ENCODE data around the gene SEC16A. TPM values are rescaled to one million over a fixed set of nuclear protein-coding genes. Genes with fewer than 3 reads are reported as not detected.

The SEC16A gene
- total RNA-seq, 4 donors from 2014 or later: 35.5 to 71.0 (median 50.5) TPM

DNA sequence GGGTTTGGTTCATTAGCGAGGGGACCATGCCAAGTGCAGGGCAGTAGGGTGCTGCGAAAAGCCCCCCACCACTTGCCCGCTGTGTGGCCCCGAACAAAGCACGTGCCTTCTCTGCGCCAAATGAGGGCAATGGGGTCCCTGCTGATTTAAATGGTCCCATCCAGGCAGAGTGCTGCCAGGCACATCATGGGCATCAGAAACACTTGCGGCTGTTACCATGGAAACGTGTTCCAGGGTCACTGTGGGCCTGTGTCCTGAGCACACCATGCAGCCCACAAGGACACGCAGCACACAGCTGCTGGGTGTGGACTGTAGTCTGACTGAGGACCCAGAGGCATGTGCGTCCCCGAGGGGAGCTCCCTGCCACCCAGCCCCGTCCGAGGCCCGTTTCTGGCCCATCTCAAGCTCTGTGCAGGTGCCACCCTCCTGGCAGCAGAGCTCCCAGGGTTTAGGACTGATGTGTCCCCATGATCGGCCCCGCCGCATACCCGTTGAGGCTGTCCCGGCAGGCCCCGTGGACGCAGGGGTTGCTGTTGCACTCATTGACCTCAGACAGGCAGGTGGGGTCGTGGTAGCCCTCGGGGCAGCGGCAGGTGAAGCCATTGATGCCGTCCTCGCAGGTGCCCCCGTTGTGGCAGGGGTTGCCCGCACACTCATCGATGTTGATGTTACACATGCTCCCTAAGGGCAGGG is 31.3 kb upstream of the SEC16A start:
- no peak for TF ChIP-seq POLR2A (IDR thresholded peaks at IDR 0.05)
- TF ChIP-seq, protein P1, sequence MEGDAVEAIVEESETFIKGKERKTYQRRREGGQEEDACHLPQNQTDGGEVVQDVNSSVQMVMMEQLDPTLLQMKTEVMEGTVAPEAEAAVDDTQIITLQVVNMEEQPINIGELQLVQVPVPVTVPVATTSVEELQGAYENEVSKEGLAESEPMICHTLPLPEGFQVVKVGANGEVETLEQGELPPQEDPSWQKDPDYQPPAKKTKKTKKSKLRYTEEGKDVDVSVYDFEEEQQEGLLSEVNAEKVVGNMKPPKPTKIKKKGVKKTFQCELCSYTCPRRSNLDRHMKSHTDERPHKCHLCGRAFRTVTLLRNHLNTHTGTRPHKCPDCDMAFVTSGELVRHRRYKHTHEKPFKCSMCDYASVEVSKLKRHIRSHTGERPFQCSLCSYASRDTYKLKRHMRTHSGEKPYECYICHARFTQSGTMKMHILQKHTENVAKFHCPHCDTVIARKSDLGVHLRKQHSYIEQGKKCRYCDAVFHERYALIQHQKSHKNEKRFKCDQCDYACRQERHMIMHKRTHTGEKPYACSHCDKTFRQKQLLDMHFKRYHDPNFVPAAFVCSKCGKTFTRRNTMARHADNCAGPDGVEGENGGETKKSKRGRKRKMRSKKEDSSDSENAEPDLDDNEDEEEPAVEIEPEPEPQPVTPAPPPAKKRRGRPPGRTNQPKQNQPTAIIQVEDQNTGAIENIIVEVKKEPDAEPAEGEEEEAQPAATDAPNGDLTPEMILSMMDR (IDR thresholded peaks at IDR 0.05): no peak
- no peak for TF ChIP-seq EP300 (IDR thresholded peaks at IDR 0.05)
- no peak for TF ChIP-seq POLR2AphosphoS5 (IDR thresholded peaks at IDR 0.05)
- Histone ChIP-seq H3K27me3 (no peaks in the 10 kb centered on the region), H3K36me3 (peaks cover 0 to 100% of the 10 kb centered on the region in 2 donors), H3K4me3 (no peak overlapping the region), H3K9me3 (no peaks in the 10 kb centered on the region), H3K4me1 (peaks cover 0 to 44% (median 0%) of the 10 kb centered on the region in 3 donors), H3K27ac (peak overlapping the region in 2 of 4 donors; percentile 8 to 74)
- ATAC-seq: no peak
- WGBS, 2 donors (ENCODE audit: low coverage in 1 of 2): 60% methylated on average over 1 of the region's 29 CpGs; no CpG with 5 or more reads in 1 of the 2 donors

DNA sequence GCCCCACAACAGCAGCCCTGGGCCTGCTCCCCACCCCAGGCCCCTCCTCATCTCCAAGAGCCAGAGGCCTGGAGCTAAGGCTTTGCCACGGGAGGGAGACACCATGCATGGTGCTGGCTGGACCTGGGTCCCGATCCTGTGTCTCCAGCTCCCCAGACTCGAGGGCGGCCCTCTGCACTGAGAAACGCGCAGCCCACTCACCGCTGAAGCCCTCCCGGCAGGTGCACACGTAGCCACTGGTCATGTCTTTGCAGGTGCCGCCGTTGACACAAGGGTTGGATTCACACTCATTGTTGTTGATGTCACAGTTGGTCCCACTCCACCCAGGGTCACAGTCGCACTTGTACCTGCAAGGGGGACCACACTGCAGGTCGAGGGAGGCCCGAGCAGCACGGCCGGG is 30.4 kb upstream of the SEC16A start:
- peak overlapping the region in 3 of 4 donors; percentile 74 to 84 (median 80) for H3K27ac ChIP-seq
- peaks cover 0 to 38% (median 0%) of the 10 kb centered on the region in 3 donors for H3K4me1 ChIP-seq

DNA sequence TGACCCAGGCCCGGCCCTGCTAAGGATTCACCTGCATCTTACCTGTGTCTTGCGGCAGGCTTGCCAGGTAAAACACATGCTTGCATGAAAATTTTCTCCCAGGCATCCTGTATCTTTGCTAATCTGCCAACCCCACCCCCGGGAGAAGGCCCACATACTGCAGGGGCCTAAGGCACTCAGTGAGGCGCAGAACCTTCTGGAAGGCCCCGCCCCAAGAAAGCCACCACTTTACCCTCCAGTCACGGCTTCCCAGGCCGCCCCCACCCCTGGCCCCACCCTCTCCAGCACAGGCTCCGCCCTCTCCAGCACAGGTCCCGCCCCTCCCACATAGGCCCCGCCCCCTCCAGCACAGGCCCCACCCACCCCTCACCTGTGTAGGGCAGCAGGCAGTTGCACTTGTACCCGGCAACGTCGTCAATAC is 29.8 kb upstream of the SEC16A start:
- Histone ChIP-seq H3K36me3 (peaks cover 0 to 100% of the 10 kb centered on the region in 2 donors), H3K27me3 (no peaks in the 10 kb centered on the region), H3K4me3 (no peak overlapping the region), H3K27ac (peak overlapping the region; percentile 5 to 84 (median 77)), H3K4me1 (peaks cover 0 to 36% (median 0%) of the 10 kb centered on the region in 3 donors), H3K9me3 (no peaks in the 10 kb centered on the region)
- WGBS, 2 donors (ENCODE audit: low coverage in 1 of 2): no CpG with 5 or more reads among the region's 13 CpGs
- no peak for TF ChIP-seq EP300 (IDR thresholded peaks at IDR 0.05)
- TF ChIP-seq POLR2A (IDR thresholded peaks at IDR 0.05): no peak
- TF ChIP-seq POLR2AphosphoS5 (IDR thresholded peaks at IDR 0.05): no peak
- TF ChIP-seq, protein P1 (IDR thresholded peaks at IDR 0.05): no peak
- no peak for ATAC-seq

More for the DNA sequence above, 30.4 kb upstream of the SEC16A start:
- Histone ChIP-seq H3K27me3 (no peaks in the 10 kb centered on the region), H3K36me3 (peaks cover 0 to 100% of the 10 kb centered on the region in 2 donors), H3K9me3 (no peaks in the 10 kb centered on the region), H3K4me3 (no peak overlapping the region)
- TF ChIP-seq POLR2AphosphoS5 (IDR thresholded peaks at IDR 0.05) (no peak), EP300 (IDR thresholded peaks at IDR 0.05) (no peak), POLR2A (IDR thresholded peaks at IDR 0.05) (no peak)
- TF ChIP-seq, protein P1 (IDR thresholded peaks at IDR 0.05): no peak
- no peak for ATAC-seq
- WGBS, 2 donors (ENCODE audit: low coverage in 1 of 2): no CpG with 5 or more reads among the region's 16 CpGs

DNA sequence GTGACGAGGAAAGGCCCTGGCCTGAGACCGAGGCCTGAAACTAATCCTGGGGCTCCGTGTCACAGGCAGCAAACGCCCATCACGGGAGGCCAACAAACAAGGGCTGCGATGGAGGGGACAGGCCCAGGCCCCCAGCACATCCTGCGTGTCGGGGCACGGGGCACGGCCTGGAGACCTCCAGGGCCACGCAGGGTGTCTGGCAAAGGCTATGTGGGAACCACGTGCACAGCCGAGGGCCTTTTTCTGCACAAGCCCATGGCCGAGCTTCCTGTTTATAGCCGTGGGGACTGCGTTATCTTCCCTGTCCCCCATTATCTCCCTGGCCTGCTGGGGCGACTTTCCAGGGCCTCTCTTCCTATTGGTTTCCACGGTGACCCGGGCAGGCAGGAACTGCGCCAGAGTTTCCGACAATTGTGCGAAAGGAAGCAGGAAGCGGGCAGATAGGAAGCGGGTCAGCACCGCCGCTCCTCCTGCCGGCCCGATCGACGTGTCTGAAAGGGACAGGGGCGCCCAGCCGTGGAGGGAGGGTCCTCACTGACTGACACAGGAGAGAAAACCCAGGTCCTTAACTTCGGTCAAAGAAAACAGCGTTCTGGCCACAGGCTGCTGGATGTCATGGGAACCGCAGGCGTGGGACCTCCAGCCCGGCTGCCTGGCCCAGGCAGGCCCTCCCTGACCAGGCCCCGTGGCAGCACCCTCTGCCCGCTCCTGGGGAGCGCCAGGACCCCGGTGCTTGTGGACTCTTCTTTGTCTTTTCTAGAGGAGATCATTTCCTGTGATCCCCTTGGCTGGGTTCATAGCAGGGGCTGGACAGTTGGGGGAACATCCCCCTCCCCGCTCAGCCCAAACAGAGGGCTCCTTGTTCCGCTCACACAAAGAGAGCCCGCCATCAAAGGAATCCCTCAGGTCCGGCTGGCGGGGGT is 29.1 kb upstream of the SEC16A start:
- Histone ChIP-seq H3K27ac (peak overlapping the region; percentile 5 to 84 (median 77)), H3K9me3 (no peaks in the 10 kb centered on the region), H3K4me1 (peaks cover 0 to 29% (median 0%) of the 10 kb centered on the region in 3 donors), H3K36me3 (peaks cover 0 to 100% of the 10 kb centered on the region in 2 donors), H3K4me3 (no peak overlapping the region), H3K27me3 (no peaks in the 10 kb centered on the region)
- WGBS, 2 donors (ENCODE audit: low coverage in 1 of 2): 94% methylated on average over 9 of the region's 46 CpGs; no CpG with 5 or more reads in 1 of the 2 donors
- peak; percentile 57 for TF ChIP-seq POLR2AphosphoS5 (IDR thresholded peaks at IDR 0.05)
- TF ChIP-seq, protein P1 (IDR thresholded peaks at IDR 0.05): no peak
- ATAC-seq: peak; percentile 69
